HFF-Myc (cell line): ENCODE results near the gene SLC41A1.

ENCODE experiments used
- DNase-seq: peaks from one replicate; pipeline ENCODE4 v3.0.0-alpha.2; 2011; ENCODE audit warnings: low read depth; ENCODE audit errors: extremely low read depth
- H3K4me3 ChIP-seq: replicated peaks from 2 replicates; pipeline ENCODE4 v1.5.1; 2011; ENCODE audit warnings: low read depth, mild to moderate bottlenecking, control low read depth, low read length
- CTCF ChIP-seq: IDR thresholded peaks from 2 replicates; pipeline ENCODE4 v1.5.1; 2012; ENCODE audit warnings: mild to moderate bottlenecking, low read depth, low read length, control low read depth; ENCODE audit errors: missing control alignments

Gene SLC41A1

GRCh38 chr1:205809942-205810345, 3.1 kb downstream of the SLC41A1 start:
- H3K4me3 ChIP-seq: no peak overlapping the region
- no peak for TF ChIP-seq CTCF
- no peak for DNase-seq

- H3K4me3 ChIP-seq: no peak overlapping the region
- no peak for DNase-seq
- TF ChIP-seq CTCF: no peak
Observed at GRCh38 chr1:205809469-205809868, 3.5 kb downstream of the SLC41A1 start.

GRCh38 chr1:205805082-205805711, 7.8 kb downstream of the SLC41A1 start:
- no peak for TF ChIP-seq CTCF
- DNase-seq: no peak
- H3K4me3 ChIP-seq: no peak overlapping the region

- no peak overlapping the region for H3K4me3 ChIP-seq
- no peak for TF ChIP-seq CTCF
- DNase-seq: no peak
Observed at GRCh38 chr1:205804605-205805004, 8.4 kb downstream of the SLC41A1 start.

GRCh38 chr1:205803986-205804385, 9.0 kb downstream of the SLC41A1 start:
- H3K4me3 ChIP-seq: no peak overlapping the region
- TF ChIP-seq CTCF: no peak
- no peak for DNase-seq

- no peak for DNase-seq
- no peak overlapping the region for H3K4me3 ChIP-seq
- TF ChIP-seq CTCF: no peak
Observed at GRCh38 chr1:205802060-205802459, 10.9 kb downstream of the SLC41A1 start.
